Stimulated activated CD4-positive, alpha-beta T cell treated with anti-CD3 and anti-CD28 coated beads, Interleukin-15, amount 100 ng/mL, for 1 hour (primary cell): Measurements from ENCODE around the gene FN1.
"Not testable (repeated sequence)": the region's sequence is repeated elsewhere in the genome, so short reads cannot be mapped to it uniquely, and the experiment has no call there.

Experiments
- DNase-seq, 2 donors: peaks; one replicate each; pipeline ENCODE4 v3.0.0-alpha.2; 2020; ENCODE audit warnings: low read depth in 1 of 2, low spot score in 1 of 2

Gene FN1

GRCh38 chr2:215354771-215355695 lies 80.8 kb downstream of the FN1 start:
- DNase-seq = no peak

GRCh38 chr2:215352602-215353001 lies 83.3 kb downstream of the FN1 start:
- DNase-seq = no peak

GRCh38 chr2:215347878-215348277 lies 88.0 kb downstream of the FN1 start:
- no peak for DNase-seq

GRCh38 chr2:215338883-215339679 lies 96.8 kb downstream of the FN1 start:
- no peak for DNase-seq

- DNase-seq = no peak
These were observed 102.8 kb downstream of the FN1 start for GRCh38 chr2:215332872-215333595.

- no peak for DNase-seq
These were observed 107.8 kb downstream of the FN1 start for GRCh38 chr2:215328066-215328465.

- no peak for DNase-seq
These were observed 111.1 kb downstream of the FN1 start for GRCh38 chr2:215324811-215325210.

- no peak for DNase-seq
These were observed 115.2 kb downstream of the FN1 start for GRCh38 chr2:215320679-215321078.

GRCh38 chr2:215320102-215320501 lies 115.8 kb downstream of the FN1 start:
- no peak for DNase-seq

GRCh38 chr2:215319500-215319899 lies 116.4 kb downstream of the FN1 start:
- no peak for DNase-seq

GRCh38 chr2:215316336-215316735 lies 119.5 kb downstream of the FN1 start:
- no peak for DNase-seq

GRCh38 chr2:215315301-215315700 lies 120.6 kb downstream of the FN1 start:
- DNase-seq = no peak

- DNase-seq = no peak
These were observed 121.0 kb downstream of the FN1 start for GRCh38 chr2:215314896-215315295.

- no peak for DNase-seq
These were observed 122.6 kb downstream of the FN1 start for GRCh38 chr2:215313255-215313613.

- DNase-seq = peak; percentile 72 to 82
These were observed 124.1 kb downstream of the FN1 start, which contains the start of gene ATIC for GRCh38 chr2:215311625-215312396. TSS of gene ATIC (plus strand) at chr2:215312059. CDS start at chr2:215312143, 84 bp downstream.

GRCh38 chr2:215311259-215311624 lies 124.6 kb downstream of the FN1 start:
- DNase-seq = not testable (repeated sequence)
